ENCODE results near the gene RDH12.

RDH12 gene

GRCh38 chr14:67722293-67722692 lies 20.6 kb downstream of the RDH12 start:
- TF ChIP-seq, protein P1, sequence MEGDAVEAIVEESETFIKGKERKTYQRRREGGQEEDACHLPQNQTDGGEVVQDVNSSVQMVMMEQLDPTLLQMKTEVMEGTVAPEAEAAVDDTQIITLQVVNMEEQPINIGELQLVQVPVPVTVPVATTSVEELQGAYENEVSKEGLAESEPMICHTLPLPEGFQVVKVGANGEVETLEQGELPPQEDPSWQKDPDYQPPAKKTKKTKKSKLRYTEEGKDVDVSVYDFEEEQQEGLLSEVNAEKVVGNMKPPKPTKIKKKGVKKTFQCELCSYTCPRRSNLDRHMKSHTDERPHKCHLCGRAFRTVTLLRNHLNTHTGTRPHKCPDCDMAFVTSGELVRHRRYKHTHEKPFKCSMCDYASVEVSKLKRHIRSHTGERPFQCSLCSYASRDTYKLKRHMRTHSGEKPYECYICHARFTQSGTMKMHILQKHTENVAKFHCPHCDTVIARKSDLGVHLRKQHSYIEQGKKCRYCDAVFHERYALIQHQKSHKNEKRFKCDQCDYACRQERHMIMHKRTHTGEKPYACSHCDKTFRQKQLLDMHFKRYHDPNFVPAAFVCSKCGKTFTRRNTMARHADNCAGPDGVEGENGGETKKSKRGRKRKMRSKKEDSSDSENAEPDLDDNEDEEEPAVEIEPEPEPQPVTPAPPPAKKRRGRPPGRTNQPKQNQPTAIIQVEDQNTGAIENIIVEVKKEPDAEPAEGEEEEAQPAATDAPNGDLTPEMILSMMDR (conservative IDR thresholded peaks at IDR 0.05): no peak
- TF ChIP-seq ZFX (IDR thresholded peaks at IDR 0.05): no peak
- no peak overlapping the region for H3K27ac ChIP-seq

- H3K27ac ChIP-seq: no peak overlapping the region
- no peak for TF ChIP-seq ZFX (IDR thresholded peaks at IDR 0.05)
- TF ChIP-seq, protein P1 (conservative IDR thresholded peaks at IDR 0.05): no peak
Observed at GRCh38 chr14:67725171-67725570, 23.5 kb downstream of the RDH12 start.

DNA sequence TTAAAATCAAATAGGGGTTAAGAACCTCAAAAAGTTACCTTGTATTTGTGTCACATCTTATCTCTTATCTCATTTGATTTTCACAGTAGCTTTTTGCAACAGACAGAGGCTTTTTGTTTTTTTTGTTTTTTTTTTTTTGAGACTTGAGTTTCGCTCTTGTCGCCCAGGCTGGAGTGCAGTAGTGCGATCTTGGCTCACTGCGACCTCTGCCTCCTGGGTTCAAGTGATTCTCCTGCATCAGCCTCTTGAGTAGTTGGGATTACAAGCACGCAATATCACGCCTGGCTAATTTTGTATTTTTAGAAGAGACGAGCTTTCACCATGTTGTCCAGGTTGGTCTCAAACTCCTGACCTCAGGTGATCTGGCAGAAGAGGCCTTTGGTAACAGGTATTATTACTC lies 25.7 kb downstream of the RDH12 start:
- H3K27ac ChIP-seq: no peak overlapping the region
- no peak for TF ChIP-seq ZFX (IDR thresholded peaks at IDR 0.05)
- TF ChIP-seq, protein P1 (conservative IDR thresholded peaks at IDR 0.05): no peak

- TF ChIP-seq, protein P1 (conservative IDR thresholded peaks at IDR 0.05): no peak
- no peak overlapping the region for H3K27ac ChIP-seq
Observed at GRCh38 chr14:67728258-67728657, 26.6 kb downstream of the RDH12 start.

DNA sequence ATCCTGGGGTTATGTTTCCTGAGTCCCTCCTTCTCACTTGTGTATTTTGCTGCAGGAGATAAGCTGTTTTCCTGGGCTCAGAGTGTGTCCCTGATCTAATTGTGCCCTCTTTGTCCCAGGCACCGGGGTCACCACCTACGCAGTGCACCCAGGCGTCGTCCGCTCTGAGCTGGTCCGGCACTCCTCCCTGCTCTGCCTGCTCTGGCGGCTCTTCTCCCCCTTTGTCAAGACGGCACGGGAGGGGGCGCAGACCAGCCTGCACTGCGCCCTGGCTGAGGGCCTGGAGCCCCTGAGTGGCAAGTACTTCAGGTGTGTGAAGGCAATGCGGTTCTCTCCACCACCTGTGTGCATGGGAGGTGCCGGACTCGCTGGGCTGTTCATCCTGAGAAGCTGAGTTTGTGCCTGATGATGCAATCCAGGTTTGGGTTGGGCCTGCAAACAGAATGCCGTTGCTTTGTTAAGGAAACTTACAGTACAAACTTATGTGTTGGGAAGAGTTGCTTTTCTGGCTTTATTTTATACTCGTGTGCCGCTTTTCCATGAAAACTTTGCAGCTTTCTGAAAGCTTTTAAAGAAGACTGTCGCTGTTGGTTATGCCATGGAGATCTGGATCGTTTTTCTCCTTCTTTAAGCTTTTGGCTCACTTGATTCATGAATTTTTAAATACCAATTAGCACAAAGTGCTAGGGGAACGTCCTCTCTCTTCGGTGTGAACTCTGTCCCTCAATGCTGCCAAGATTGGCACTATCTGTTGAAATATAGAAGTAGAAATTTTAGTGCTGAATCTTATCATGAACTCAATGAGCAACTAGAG lies 27.6 kb downstream of the RDH12 start:
- no peak for TF ChIP-seq ZFX (IDR thresholded peaks at IDR 0.05)
- TF ChIP-seq, protein P1 (conservative IDR thresholded peaks at IDR 0.05): no peak
- H3K27ac ChIP-seq: no peak overlapping the region

DNA sequence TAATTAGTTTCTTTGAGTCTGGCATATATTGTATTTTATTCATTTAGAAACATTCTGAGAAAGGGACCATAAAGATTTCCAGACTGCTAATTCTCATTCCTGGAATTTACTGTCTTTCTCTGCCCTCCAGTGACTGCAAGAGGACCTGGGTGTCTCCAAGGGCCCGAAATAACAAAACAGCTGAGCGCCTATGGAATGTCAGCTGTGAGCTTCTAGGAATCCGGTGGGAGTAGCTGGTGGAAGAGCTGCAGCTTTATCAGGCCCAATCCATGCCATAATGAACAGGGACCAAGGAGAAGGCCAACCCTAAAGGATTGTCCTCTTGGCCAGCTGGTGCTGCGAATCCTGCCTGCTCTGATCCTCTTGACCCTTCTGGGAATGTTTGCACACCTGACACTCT lies 31.9 kb downstream of the RDH12 start:
- H3K27ac ChIP-seq: no peak overlapping the region
- no peak for TF ChIP-seq ZFX (IDR thresholded peaks at IDR 0.05)
- TF ChIP-seq, protein P1 (conservative IDR thresholded peaks at IDR 0.05): no peak

GRCh38 chr14:67734675-67735074 lies 33.0 kb downstream of the RDH12 start:
- no peak overlapping the region for H3K27ac ChIP-seq
- TF ChIP-seq, protein P1 (conservative IDR thresholded peaks at IDR 0.05): no peak
- TF ChIP-seq ZFX (IDR thresholded peaks at IDR 0.05): no peak
